NCI-H510A treated with DMSO at 0.1 percent for 48 hours (cell line): ENCODE data around the gene SLC25A45.
A peak's percentile ranks its signal among the peaks of the same experiment; 100 is the strongest.

ENCODE experiments used
- DNase-seq: peaks from one replicate; lab custom pipeline; 2025; lab: John Stamatoyannopoulos, UW

The SLC25A45 gene

GRCh38 chr11:65382033-65382803 lies at the start of gene SLC25A45:
SLC25A45 (minus strand) TSS chr11:65382646; CDS start chr11:65381951, 695 bp downstream.
- peak; percentile 96 for DNase-seq

DNA sequence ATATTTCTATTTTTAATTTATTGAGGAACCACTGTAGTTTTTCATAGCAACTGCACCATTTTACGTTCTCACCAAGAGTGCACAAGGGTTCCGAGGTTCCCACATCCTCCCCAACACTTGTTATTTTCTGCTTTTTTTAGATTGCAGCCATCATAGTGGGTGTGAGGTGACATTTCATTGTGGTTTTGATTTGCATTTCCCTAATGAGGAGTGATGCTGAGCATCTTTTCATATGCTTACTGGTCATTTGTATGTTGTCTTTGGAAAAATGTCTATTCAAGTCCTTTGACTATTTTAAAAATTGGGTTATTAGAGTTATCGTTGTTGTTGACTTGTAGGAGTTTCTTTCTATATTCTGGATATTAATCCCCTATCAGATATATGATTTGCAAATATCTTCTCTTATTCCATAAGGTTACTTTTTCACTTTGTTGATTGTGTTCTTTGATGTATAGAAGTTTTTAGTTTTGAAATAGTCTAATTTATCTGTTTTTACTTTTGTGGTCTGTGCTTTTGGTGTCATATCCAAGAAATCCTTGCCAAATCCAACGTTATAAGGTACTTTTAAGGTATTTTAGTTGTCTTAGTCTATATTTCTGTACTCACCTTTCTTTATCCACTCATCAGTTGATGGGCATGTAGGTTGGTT lies 49.1 kb upstream of the SLC25A45 start:
- DNase-seq = no peak

DNA sequence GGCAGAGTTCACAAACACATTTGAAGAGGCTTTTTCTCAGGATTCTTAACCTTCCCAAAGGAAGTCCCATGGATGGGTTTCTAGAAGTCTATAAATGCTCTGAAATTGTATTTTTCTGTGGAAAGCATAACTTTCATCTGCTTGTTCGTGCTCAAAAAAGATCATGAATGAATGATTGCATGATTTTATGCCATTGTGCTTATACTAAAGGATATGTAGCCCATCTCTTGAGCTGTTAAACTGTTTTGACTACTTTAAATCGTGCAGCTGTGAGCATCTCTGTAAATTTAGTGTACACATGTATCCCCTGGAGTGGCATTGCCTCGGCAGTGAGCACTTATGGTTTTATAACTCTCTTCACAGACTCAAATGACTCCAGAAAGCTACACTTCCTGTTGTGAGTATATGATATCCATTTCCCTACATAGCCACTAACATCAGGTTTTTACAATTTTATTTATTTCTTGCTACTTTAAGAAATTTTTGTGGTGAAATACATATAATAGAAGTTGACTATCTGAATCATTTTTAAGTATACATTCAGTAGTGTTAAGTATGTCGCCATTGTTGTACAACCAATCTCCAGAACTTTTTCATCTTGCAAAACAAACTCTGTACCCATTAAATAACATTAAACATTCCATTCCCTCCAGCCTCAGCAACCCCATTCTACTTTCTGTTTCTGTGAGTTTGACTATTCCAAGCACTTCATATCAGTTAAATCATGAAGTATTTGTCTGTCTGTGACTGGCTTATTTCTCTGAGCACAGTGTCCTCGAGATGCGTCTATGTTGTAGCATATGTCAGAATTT lies 48.2 kb upstream of the SLC25A45 start:
- DNase-seq = peak; percentile 82

GRCh38 chr11:65429724-65430405 lies 47.4 kb upstream of the SLC25A45 start:
- peak; percentile 82 for DNase-seq

DNA sequence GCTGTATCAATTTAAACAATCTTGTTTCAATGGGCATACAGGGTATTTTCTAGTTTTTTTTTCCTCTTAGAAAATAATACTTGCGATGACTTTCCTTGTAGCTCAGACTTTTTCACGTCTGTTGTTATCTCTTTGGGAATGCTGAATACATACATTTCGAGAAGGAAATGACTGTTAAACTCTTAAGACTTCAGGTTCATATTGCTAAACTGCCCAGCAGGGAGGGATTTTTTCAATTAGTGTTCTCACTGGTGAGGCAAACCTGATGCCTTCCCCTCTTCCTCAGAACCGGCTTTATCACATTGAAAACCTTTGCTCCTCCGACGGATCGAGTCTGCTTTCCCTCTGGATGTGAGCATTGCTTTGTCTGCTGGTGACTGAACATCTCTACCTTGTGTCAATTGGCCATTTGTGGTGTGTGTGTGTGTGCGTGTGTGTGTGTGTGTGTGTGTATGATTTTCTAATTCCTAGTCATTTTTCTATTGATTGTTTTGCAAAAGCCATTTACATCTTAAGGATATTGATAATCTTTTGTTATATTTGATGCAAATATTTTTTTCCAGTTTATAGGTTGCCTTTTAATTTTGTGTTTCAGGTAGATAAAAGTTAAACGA lies 46.7 kb upstream of the SLC25A45 start:
- peak; percentile 48 for DNase-seq

DNA sequence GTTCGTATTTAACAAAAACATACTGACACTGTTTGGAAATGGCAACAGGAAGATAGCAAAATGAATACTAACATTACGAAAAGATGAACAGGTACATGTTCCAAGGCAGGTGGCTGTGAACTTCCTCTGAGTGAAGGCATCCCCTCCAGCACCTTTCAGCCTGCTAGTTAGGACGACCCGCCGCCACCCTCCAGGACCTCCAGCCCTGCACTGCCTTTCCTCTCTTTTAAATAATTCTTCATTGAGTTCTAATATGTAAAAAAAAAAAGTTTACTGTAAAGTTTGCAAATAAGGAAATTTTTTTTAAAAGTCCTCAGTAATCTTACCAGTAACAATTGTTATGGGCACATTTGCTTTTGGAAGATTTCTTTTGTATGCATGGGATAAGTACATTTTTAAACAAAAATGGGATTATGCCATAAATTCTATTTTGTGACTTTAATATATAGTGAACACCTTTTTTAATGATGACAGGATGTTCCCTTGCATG lies 46.2 kb upstream of the SLC25A45 start:
- DNase-seq = no peak

GRCh38 chr11:65427691-65428577 lies 45.5 kb upstream of the SLC25A45 start:
- DNase-seq = peak; percentile 71

DNA sequence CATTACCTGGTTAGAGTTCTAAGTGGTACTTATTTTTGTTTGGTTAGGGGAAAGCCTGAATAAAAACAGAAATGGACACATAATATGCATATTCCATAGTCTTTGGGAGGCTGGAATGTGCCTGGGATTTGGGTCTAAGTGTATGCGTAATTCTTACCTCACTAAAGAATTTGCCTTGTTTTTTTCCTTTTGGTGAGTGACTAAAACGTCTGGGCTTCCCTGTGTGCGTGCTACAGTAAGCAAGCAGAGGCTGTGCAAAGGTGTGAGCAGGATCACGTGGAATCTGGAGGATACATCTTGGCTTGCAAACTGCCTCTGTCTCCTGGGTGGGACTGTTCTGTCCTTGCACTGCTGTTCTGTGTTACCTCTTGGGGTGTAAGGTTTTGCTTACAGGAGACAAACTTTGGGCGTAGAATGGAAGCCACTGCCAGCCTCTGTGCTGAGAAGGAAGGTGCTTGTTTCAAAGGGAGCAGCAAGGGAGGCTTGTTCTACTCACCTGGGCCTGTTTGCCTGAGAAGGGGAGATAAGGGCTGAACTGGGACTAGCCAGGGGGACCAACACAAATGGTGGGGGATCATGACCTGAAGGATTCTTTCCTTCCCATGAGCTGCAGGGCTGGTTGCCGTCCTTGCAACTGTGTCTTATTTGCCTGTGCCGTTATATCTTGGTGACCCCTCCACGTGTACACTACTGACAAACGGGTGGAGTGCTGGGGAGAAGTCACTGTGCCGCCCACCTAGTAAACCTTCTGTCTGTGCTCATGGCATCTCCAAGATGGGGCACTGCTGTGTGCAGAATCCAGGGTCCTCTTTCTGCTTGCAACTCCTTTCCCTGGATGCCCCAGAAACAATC lies 44.6 kb upstream of the SLC25A45 start:
- no peak for DNase-seq

DNA sequence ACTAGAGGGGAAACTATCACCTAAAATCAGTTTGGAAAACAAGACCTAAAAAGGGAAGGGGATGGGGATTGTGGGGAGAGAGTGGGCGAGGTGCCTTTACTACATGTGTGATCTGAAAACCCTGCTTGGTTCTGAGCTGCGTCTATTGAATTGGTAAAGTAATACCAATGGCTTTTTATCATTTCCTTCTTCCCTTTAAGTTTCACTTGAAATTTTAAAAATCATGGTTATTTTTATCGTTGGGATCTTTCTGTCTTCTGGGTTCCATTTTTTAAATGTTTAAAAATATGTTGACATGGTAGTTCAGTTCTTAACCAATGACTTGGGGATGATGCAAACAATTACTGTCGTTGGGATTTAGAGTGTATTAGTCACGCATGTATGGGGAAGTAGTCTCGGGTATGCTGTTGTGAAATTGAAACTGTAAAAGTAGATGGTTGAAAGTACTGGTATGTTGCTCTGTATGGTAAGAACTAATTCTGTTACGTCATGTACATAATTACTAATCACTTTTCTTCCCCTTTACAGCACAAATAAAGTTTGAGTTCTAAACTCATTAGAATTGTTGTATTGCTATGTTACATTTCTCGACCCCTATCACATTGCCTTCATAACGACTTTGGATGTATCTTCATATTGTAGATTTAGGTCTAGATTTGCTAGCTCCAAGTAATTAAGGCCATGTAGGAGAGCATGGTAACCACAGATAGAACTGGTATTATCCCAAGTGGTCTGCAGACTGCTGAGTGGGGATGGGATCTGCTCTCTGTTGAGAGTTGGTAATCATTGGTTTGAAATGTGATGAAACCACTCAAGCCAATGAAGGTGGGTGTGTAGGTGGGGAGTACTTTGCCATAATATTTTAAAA lies 43.8 kb upstream of the SLC25A45 start:
- no peak for DNase-seq

DNA sequence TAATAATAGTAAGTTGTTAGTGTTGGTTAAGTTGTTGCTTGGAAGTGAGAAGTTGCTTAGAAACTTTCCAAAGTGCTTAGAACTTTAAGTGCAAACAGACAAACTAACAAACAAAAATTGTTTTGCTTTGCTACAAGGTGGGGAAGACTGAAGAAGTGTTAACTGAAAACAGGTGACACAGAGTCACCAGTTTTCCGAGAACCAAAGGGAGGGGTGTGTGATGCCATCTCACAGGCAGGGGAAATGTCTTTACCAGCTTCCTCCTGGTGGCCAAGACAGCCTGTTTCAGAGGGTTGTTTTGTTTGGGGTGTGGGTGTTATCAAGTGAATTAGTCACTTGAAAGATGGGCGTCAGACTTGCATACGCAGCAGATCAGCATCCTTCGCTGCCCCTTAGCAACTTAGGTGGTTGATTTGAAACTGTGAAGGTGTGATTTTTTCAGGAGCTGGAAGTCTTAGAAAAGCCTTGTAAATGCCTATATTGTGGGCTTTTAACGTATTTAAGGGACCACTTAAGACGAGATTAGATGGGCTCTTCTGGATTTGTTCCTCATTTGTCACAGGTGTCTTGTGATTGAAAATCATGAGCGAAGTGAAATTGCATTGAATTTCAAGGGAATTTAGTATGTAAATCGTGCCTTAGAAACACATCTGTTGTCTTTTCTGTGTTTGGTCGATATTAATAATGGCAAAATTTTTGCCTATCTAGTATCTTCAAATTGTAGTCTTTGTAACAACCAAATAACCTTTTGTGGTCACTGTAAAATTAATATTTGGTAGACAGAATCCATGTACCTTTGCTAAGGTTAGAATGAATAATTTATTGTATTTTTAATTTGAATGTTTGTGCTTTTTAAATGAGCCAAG lies 42.9 kb upstream of the SLC25A45 start:
- DNase-seq = no peak

- DNase-seq = no peak
Observed at GRCh38 chr11:65424205-65425104, 42.0 kb upstream of the SLC25A45 start.

- DNase-seq = no peak
Observed at GRCh38 chr11:65423516-65424204, 41.2 kb upstream of the SLC25A45 start.

GRCh38 chr11:65422633-65423515 lies 40.4 kb upstream of the SLC25A45 start, which contains the start of gene NEAT1:
NEAT1 (plus strand) TSS chr11:65422798.
- peak; percentile 92 for DNase-seq

DNA sequence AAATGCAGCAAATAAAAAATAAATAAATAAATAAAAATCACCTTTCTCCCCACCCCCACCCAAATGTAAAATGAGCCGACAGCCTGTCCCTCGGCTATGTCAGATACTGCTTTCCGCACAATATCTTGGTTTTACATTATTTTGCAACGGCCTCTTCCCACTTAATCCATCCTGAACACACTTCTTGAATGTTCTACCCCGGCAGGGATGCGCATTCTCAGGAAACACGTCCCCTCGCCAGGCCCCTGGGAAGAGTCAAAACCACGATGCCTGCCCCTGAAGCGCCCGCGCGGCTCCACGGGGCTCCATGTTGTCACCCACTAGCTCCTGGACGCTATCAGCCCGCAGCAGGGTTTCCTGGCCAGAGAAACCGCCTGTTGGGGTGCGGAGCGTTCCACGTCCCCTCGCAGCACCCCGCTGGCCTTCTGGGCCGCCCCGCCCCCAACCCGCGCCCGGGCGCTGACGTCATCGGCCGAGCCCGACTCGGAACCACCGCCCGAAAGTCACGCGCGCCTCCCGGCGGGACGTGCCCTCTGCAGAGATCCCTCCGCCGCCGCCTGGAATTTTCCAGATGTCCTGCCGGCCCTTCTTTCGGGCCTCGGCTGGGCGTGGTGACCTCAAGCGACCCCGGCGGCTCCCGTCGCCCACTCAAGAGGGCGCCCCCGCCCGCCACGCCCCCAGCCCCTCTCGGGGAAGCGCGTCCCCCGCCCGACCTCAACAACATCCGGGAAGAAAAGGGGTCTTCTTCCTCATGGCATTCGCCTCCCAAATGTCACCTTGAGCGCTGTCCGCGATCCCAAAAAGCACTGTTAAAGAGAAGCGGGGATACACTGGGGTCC lies 39.6 kb upstream of the SLC25A45 start:
- DNase-seq = peak; percentile 93
